Panc1 (cell line): Measurements from ENCODE around the gene ECHDC3. TPM values are rescaled to one million over a fixed set of nuclear protein-coding genes. Genes with fewer than 3 reads are reported as not detected.

ENCODE experiments used
- ATAC-seq: fragments of 200-7000 bp; cut with Tn5 transposase; 2 replicates; pipeline ENCODE4 v1.9.1; 2020; ENCODE audit warnings: mild to moderate bottlenecking, moderate library complexity
- BruUV-seq: library from RNA; stranded (reverse); fragments of 400-500 nt; replicated peaks from 2 replicates; lab custom pipeline; 2021; lab: Mats Ljungman, UMichigan
- CTCF ChIA-PET: fragments of 300-600 bp; sonication (Branson Sonifier 250); formaldehyde crosslinking; loops from one replicate; lab custom pipeline; 2022; ENCODE audit warnings: antibody characterized with exemption; lab: Charles Lee
- POLR2A ChIA-PET: fragments of 300-600 bp; sonication (Branson Sonifier 250); formaldehyde crosslinking; loops from one replicate; lab custom pipeline; 2022; ENCODE audit warnings: antibody characterized with exemption; lab: Charles Lee
- DNase-seq: peaks from one replicate; pipeline ENCODE4 v3.0.0-alpha.2; 2010; ENCODE audit warnings: low read depth, low spot score
- H3K27ac ChIP-seq: 2 replicates; pipeline ENCODE4 v1.5.1; 2011; ENCODE audit warnings: mild to moderate bottlenecking, low read length, inconsistent platforms
- H3K27me3 ChIP-seq: fragments of 200-500 bp; sonication (Bioruptor generic); 2 replicates; pipeline ENCODE4 v1.6.0; 2014; ENCODE audit warnings: low read length, inconsistent platforms; ENCODE audit not compliant: control insufficient read depth, insufficient read depth
- H3K36me3 ChIP-seq: fragments of 200-500 bp; sonication (Bioruptor generic); 2 replicates; pipeline ENCODE4 v1.5.1; 2014; ENCODE audit warnings: inconsistent platforms, mild to moderate bottlenecking, low read length, moderate library complexity; ENCODE audit not compliant: control insufficient read depth, insufficient read depth
- H3K4me1 ChIP-seq: 2 replicates; pipeline ENCODE4 v1.5.1; 2011; ENCODE audit warnings: inconsistent platforms, mild to moderate bottlenecking, low read length, moderate library complexity; ENCODE audit not compliant: control insufficient read depth, insufficient read depth
- H3K4me3 ChIP-seq, 2 experiments: 2 replicates each; pipeline ENCODE4 v1.5.1; 2011 to 2012; ENCODE audit warnings: low read depth in 2 of 2, low read length in 2 of 2, mild to moderate bottlenecking in 2 of 2, inconsistent platforms in 1 of 2, moderate library complexity in 1 of 2
- H3K9me3 ChIP-seq: fragments of 200-500 bp; sonication (Bioruptor generic); 2 replicates; pipeline ENCODE4 v1.5.1; 2014; ENCODE audit warnings: low read depth, mild to moderate bottlenecking, inconsistent platforms, low read length, moderate library complexity; ENCODE audit not compliant: control insufficient read depth, insufficient read depth
- CTCF ChIP-seq: fragments of 450-650 bp; IDR thresholded peaks from 2 replicates; pipeline ENCODE4 v1.5.1; 2017; ENCODE audit warnings: mild to moderate bottlenecking
- POLR2AphosphoS5 ChIP-seq: IDR thresholded peaks from 2 replicates; pipeline ENCODE4 v1.6.1; 2012; ENCODE audit warnings: mild to moderate bottlenecking, low read depth, low read length, moderate library complexity
- REST ChIP-seq, 2 experiments: IDR thresholded peaks; 2 replicates each; pipeline ENCODE4 v1.6.1; 2011 to 2012; ENCODE audit warnings: low read depth in 2 of 2, control low read depth in 1 of 2, low read length in 1 of 2, mild to moderate bottlenecking in 1 of 2, moderate library complexity in 1 of 2; ENCODE audit not compliant: insufficient read depth in 1 of 2
- SIN3A ChIP-seq: IDR thresholded peaks from 2 replicates; pipeline ENCODE4 v1.6.1; 2012; ENCODE audit warnings: low read depth, mild to moderate bottlenecking, low read length, moderate library complexity, borderline replicate concordance; ENCODE audit not compliant: insufficient read depth
- TCF7L2 ChIP-seq: IDR thresholded peaks from 2 replicates; pipeline ENCODE4 v1.6.1; 2011; ENCODE audit warnings: mild to moderate bottlenecking, low read depth, low read length, inconsistent platforms
- in situ Hi-C: cut with HindIII; loops from 2 replicates; pipeline ENCODE4 v1.10.0; 2016; ENCODE audit warnings: low sequenced_read_pairs, low pct_unique_long_range_greater_than_20kb
- intact Hi-C: fragments of 100-400 bp; cut with micrococcal nuclease; formaldehyde crosslinking; loops from one replicate; pipeline ENCODE4 v1.10.0; 2022; ENCODE audit not compliant: unreplicated experiment
- total RNA-seq: library from RNA; stranded (reverse); gene quantifications from one replicate; pipeline ENCODE4 v1.2.1, GENCODE V29; 2021; ENCODE audit not compliant: unreplicated experiment

The ECHDC3 gene
- total RNA-seq, 1 experiment from 2014 or later = 5.8 TPM

GRCh38 chr10:11806706-11807105, 64.5 kb downstream of the ECHDC3 start:
- Histone ChIP-seq H3K36me3 (no peaks in the 10 kb centered on the region), H3K27ac (no peak overlapping the region), H3K4me1 (no peaks in the 10 kb centered on the region), H3K9me3 (no peaks in the 10 kb centered on the region), H3K4me3 (no peak overlapping the region), H3K27me3 (peaks cover 2% of the 10 kb centered on the region; the same call in 1 of the 2 replicates)
- no peak for ATAC-seq
- in situ Hi-C loops (no loop called here), intact Hi-C loops (no loop called here)
- no TSS peak for BruUV-seq
- CTCF ChIA-PET = no interaction called here
- POLR2A ChIA-PET = no interaction called here
- TF ChIP-seq POLR2AphosphoS5 (no peak), REST (IDR thresholded peaks at IDR 0.05; ENCODE audit: insufficient read depth in 1 of 2, low read depth in 2 of 2, low read length in 1 of 2) (no peak), SIN3A (no peak), TCF7L2 (no peak), CTCF (no peak)
- no peak for DNase-seq

DNA sequence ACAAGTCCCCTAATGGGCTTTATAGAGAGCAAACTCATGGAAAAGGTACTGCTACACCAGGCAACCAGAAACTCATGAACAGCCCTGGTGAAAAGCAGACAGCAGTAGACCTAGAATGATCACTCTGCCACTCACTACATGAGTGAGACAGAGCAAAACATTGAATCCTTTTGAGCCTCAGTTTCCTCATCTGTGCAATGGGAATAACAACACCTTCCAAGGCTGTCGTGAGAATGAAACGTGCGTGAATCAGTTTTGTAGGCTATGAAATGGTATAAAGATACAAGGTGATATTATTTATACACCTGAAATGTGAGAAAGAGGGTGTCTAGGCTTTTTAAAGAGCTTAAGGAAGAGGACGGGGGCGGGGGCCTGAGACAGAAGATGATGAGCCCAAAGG, 66.6 kb downstream of the ECHDC3 start:
- TF ChIP-seq CTCF (no peak), POLR2AphosphoS5 (no peak)
- POLR2A ChIA-PET = no interaction called here
- intact Hi-C loops = no loop called here
- Histone ChIP-seq H3K27me3 (peaks cover 2% of the 10 kb centered on the region; the same call in 1 of the 2 replicates), H3K36me3 (no peaks in the 10 kb centered on the region), H3K9me3 (no peaks in the 10 kb centered on the region), H3K4me1 (no peaks in the 10 kb centered on the region), H3K27ac (no peak overlapping the region), H3K4me3 (no peak overlapping the region)
- no TSS peak for BruUV-seq
- in situ Hi-C loops = no loop called here
- DNase-seq (no peak), ATAC-seq (no peak)
- CTCF ChIA-PET = no interaction called here
